NB4 (cell line): ENCODE results near the gene WDR47.
"Not testable (repeated sequence)": the region's sequence is repeated elsewhere in the genome, so short reads cannot be mapped to it uniquely, and the experiment has no call there.

Experiments used
- DNase-seq: peaks from one replicate; pipeline ENCODE4 v3.0.0; 2010; ENCODE audit warnings: low read depth
- H3K4me3 ChIP-seq: one replicate; pipeline ENCODE4 v1.5.1; 2011; ENCODE audit warnings: mild to moderate bottlenecking, low read depth, low read length, moderate library complexity
- MYC ChIP-seq: IDR thresholded peaks from 2 replicates; pipeline ENCODE4 v1.6.1; 2011; ENCODE audit warnings: low read depth, low read length
- POLR2A ChIP-seq: IDR thresholded peaks from 2 replicates; pipeline ENCODE4 v1.6.1; 2011; ENCODE audit warnings: mild to moderate bottlenecking; ENCODE audit not compliant: insufficient read length; ENCODE audit errors: extremely low read depth
- TF ChIP-seq, protein P1 (sequence below): IDR thresholded peaks from 2 replicates; pipeline ENCODE4 v1.6.1; 2011; ENCODE audit warnings: low read depth, low read length
- TF ChIP-seq, protein P2 (sequence below): IDR thresholded peaks from one replicate; pipeline ENCODE4 v1.5.1; 2012; ENCODE audit warnings: low read depth, low read length

Gene WDR47

DNA sequence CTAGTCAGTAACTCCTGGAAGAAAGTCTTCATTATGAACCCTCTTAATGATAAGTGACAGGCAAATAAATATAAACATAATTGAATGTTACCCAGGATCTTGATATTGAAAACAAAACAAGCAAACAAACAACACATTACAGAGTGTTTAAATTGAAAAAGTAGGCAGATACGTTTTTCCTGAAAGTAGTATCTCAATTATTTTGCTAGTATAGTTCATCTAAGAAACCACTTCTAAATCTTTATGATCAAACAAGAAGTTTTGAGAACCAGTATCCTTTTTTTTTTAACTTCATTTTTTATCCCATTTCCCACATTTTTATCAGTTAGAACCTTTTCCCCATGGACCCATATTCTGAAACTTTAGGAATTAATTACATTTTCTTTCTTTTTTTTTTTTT lies 3.7 kb upstream of the WDR47 start:
- no peak for DNase-seq
- TF ChIP-seq POLR2A = no peak
- TF ChIP-seq, protein P1, sequence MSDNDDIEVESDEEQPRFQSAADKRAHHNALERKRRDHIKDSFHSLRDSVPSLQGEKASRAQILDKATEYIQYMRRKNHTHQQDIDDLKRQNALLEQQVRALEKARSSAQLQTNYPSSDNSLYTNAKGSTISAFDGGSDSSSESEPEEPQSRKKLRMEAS = no peak
- TF ChIP-seq, protein P2, sequence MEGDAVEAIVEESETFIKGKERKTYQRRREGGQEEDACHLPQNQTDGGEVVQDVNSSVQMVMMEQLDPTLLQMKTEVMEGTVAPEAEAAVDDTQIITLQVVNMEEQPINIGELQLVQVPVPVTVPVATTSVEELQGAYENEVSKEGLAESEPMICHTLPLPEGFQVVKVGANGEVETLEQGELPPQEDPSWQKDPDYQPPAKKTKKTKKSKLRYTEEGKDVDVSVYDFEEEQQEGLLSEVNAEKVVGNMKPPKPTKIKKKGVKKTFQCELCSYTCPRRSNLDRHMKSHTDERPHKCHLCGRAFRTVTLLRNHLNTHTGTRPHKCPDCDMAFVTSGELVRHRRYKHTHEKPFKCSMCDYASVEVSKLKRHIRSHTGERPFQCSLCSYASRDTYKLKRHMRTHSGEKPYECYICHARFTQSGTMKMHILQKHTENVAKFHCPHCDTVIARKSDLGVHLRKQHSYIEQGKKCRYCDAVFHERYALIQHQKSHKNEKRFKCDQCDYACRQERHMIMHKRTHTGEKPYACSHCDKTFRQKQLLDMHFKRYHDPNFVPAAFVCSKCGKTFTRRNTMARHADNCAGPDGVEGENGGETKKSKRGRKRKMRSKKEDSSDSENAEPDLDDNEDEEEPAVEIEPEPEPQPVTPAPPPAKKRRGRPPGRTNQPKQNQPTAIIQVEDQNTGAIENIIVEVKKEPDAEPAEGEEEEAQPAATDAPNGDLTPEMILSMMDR = no peak
- no peak for TF ChIP-seq MYC
- no peak overlapping the region for H3K4me3 ChIP-seq

DNA sequence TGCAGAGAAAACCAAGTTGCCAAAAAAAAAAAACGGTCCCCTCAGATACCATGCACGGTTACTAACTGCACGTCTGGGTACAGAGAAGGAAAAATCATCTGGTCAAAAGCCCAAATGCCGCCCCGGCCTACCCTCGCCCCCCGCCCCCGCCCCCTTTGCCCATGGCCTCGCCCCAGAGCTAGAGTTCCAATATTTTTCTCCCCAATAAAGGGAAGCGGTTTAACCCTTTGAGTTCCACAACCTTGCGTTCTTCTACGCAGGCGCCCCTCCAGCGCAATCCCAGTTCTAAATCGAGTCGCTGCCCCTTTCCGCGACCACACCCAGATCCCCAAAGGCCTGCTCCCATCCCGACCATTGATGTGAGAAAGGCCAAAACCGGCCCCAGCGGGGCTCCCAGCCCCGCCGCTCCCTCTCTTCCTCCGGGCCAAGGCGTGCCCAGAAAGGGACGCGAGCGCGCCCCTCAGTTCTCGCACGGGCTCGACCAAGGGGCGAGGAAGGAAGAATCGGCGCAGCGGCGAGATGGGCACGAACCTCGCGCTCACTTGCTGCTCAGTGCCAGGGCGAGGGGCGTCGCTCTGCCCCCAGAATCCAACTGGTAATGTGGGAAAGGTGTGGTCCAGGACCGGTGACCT lies 797 bp downstream of the WDR47 start:
- H3K4me3 ChIP-seq = peak overlapping the region; percentile 79
- DNase-seq = peak; percentile 62
- TF ChIP-seq POLR2A (no peak), MYC (no peak)
- TF ChIP-seq, protein P1 = no peak
- TF ChIP-seq, protein P2 = no peak

DNA sequence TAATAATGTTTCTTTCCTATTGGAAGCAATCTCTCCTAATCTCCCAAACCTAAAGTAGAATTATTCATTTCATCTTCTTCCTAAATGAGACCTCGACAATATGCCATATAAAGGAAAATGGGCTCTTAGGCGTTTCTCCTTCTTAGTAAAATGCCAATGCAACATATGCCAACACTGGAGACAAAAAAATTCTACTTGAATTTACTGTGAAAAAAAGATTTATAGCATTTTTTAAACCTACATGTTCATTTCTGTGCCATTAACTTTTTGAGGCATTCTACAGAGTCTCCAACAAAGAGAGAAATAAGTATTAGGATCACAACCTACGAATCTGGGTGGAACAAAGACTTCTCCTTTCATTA lies 1.3 kb downstream of the WDR47 start:
- H3K4me3 ChIP-seq = peak overlapping the region; percentile 79
- peak; percentile 6 for DNase-seq
- TF ChIP-seq MYC = no peak
- TF ChIP-seq, protein P2 = no peak
- TF ChIP-seq, protein P1 = no peak
- no peak for TF ChIP-seq POLR2A

DNA sequence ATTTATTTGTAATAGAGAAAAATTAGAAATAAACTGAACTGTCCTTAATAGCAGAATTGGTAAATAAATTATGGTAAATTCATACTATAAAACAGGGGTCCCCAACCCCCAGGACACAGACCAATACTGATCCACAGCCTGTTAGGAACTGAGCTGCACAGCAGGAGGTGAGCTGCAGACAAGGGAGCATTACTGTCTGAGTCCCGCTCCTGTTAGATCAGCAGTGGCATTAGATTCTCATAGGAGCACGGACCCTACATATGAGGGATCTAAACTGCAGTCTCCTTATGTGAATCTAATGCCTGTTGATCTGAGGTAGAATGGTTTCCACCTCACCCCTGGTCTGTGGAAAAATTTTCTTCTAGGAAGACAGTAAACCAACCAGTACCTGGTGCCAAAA lies 7.5 kb downstream of the WDR47 start:
- H3K4me3 ChIP-seq = no peak overlapping the region
- TF ChIP-seq, protein P1 = no peak
- TF ChIP-seq, protein P2 = no peak
- TF ChIP-seq POLR2A (no peak), MYC (no peak)
- DNase-seq = no peak

DNA sequence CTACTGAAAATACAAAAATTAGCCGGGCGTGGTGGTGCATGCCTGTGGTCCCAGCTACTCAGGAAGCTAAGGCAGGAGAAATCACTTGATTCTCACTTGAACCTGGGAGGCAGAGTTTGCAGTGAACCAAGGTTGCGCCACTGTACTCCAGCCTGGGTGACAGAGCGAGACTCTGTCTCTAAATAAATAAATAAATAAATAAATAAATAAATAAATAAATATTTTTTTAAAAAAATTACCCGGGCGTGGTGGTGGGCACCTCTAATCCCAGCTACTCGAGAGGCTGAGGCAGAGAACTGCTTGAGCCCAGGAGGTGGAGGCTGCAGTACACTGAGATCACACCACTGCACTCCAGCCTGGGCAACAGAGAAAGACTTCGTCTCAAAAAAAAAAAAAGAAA lies 12.4 kb downstream of the WDR47 start:
- not testable (repeated sequence) for DNase-seq

DNA sequence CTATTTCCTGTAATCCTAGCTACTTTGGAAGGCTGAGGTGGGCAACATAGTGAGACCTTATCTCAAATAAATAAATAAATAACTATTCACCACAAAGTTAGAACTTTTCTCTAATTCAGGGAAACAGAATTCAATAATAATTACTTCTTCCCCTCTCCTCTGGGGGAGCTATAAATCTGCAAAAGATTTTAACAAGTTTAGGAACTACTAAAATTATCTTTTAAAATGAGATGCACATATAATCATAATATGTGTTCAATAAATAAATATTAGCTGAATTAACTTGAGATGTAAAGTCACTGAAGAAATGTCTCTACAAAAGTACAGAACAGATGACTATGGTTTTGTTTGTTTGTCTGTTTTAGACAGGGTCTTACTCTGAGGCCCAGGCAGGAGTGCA lies 14.1 kb downstream of the WDR47 start:
- no peak for DNase-seq
- H3K4me3 ChIP-seq = no peak overlapping the region
- TF ChIP-seq, protein P2 = no peak
- TF ChIP-seq POLR2A = no peak
- no peak for TF ChIP-seq MYC
- TF ChIP-seq, protein P1 = no peak

More for the DNA sequence above, 12.4 kb downstream of the WDR47 start:
- not testable (repeated sequence) for H3K4me3 ChIP-seq
